Upper lobe of left lung (tissue), 6 donors: ENCODE measurements around the gene EXOC6B. TPM values are rescaled to one million over a fixed set of nuclear protein-coding genes. Genes with fewer than 3 reads are reported as not detected.

ENCODE experiments used
- ATAC-seq, 2 donors: fragments of 200-7000 bp; cut with Tn5 transposase; one replicate each; pipeline ENCODE4 v1.9.1; 2022; ENCODE audit warnings: mild to moderate bottlenecking in 2 of 2, moderate library complexity in 2 of 2; ENCODE audit not compliant: low FRiP score in 2 of 2
- DNase-seq, 2 donors: peaks; one replicate each; pipeline ENCODE4 v3.0.0-alpha.2; 2019 to 2020
- H3K27ac ChIP-seq, 4 donors: fragments of 200-600 bp; sonication (generic); one replicate each; pipeline ENCODE4 v1.5.1; 2016 to 2019
- H3K27me3 ChIP-seq, 4 donors: fragments of 200-600 bp; sonication (generic); one replicate each; pipeline ENCODE4 v1.5.1; 2017 to 2019
- H3K36me3 ChIP-seq, 4 donors: fragments of 200-600 bp; sonication (generic); one replicate each; pipeline ENCODE4 v1.5.1; 2016 to 2019
- H3K4me1 ChIP-seq, 4 donors: fragments of 200-600 bp; sonication (generic); one replicate each; pipeline ENCODE4 v1.5.1; 2018 to 2019
- H3K4me3 ChIP-seq, 4 donors: fragments of 200-600 bp; sonication (generic); one replicate each; pipeline ENCODE4 v1.5.1; 2017 to 2019; ENCODE audit warnings: mild to moderate bottlenecking in 2 of 4, moderate library complexity in 1 of 4
- H3K9me3 ChIP-seq, 4 donors: fragments of 200-600 bp; sonication (generic); one replicate each; pipeline ENCODE4 v1.5.1; 2018 to 2019
- EP300 ChIP-seq, 4 donors: sonication (generic); formaldehyde crosslinking; IDR thresholded peaks; one replicate each; pipeline ENCODE4 v1.5.1; 2017; ENCODE audit warnings: antibody characterized with exemption in 4 of 4, control low read depth in 2 of 4
- POLR2A ChIP-seq, 4 donors: fragments of 450-650 bp; IDR thresholded peaks; one replicate each; pipeline ENCODE4 v1.5.1; 2016 to 2017; ENCODE audit warnings: antibody characterized with exemption in 4 of 4, mild to moderate bottlenecking in 2 of 4
- POLR2AphosphoS5 ChIP-seq, 2 donors: sonication (generic); formaldehyde crosslinking; IDR thresholded peaks; one replicate each; pipeline ENCODE4 v1.5.1; 2017; ENCODE audit warnings: antibody characterized with exemption in 2 of 2
- WGBS, 2 donors: methylation state at CpG; one replicate each; pipeline ENCODE4 v1.1.5; 2017 to 2018; 5-methylcytosine and 5-hydroxymethylcytosine counted together
- total RNA-seq, 6 donors: library from RNA; depleted of rRNA in 4 of 6; stranded (reverse); fragments of >200 nt in 4 of 6; gene quantifications; one replicate each; pipeline versions ENCODE4 v1.1.0 to v1.2.1, GENCODE V29; 2016 to 2021
- TF ChIP-seq, protein P1 (sequence below), 6 experiments: fragments of 450-650 bp in 4 of 6; fragments of 200-600 bp in 2 of 6; sonication (generic) in 2 of 6; IDR thresholded peaks; one replicate each; pipeline ENCODE4 v1.5.1; 2016 to 2019; ENCODE audit warnings: antibody characterized with exemption in 6 of 6
- donor health status: DM: no; HTN: no; CAD: no; lungs with moderate emphysema.
- donor health status: DM: no; HTN: yes; CAD: no; lungs with severe emphysema.

EXOC6B gene
- total RNA-seq, 6 donors from 2014 or later = 11.0 to 56.6 (median 24.0) TPM

DNA sequence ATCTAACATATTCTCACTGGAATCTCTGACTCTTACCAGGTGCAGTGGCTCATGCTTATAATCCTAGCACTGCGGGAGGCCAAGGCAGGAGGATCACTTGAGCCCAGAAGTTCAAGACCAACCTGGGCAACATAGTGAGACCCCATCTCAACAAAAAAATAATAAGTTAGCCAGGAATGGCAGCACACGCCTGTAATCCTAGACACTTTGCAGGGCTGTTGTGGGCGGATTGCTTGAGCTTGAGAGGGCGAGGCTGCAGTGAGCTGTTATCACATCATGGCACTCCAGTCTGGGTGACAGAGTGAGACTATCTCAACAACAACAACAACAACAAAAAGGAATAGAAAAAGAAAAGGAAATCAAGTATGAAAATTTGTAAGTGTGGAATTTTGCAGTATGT is 371.6 kb downstream of the EXOC6B start:
- no peaks in the 10 kb centered on the region for H3K4me1 ChIP-seq
- 98 to 100% methylated on average over 4 of the region's 4 CpGs for WGBS, 2 donors
- H3K4me3 ChIP-seq = no peak overlapping the region
- no peak overlapping the region for H3K27ac ChIP-seq
- H3K36me3 ChIP-seq = no peaks in the 10 kb centered on the region
- ATAC-seq (no peak), DNase-seq (no peak)
- no peaks in the 10 kb centered on the region for H3K9me3 ChIP-seq
- H3K27me3 ChIP-seq = no peaks in the 10 kb centered on the region
- TF ChIP-seq POLR2A (IDR thresholded peaks at IDR 0.05) = no peak
- TF ChIP-seq POLR2AphosphoS5 (IDR thresholded peaks at IDR 0.05) = no peak
- TF ChIP-seq, protein P1, sequence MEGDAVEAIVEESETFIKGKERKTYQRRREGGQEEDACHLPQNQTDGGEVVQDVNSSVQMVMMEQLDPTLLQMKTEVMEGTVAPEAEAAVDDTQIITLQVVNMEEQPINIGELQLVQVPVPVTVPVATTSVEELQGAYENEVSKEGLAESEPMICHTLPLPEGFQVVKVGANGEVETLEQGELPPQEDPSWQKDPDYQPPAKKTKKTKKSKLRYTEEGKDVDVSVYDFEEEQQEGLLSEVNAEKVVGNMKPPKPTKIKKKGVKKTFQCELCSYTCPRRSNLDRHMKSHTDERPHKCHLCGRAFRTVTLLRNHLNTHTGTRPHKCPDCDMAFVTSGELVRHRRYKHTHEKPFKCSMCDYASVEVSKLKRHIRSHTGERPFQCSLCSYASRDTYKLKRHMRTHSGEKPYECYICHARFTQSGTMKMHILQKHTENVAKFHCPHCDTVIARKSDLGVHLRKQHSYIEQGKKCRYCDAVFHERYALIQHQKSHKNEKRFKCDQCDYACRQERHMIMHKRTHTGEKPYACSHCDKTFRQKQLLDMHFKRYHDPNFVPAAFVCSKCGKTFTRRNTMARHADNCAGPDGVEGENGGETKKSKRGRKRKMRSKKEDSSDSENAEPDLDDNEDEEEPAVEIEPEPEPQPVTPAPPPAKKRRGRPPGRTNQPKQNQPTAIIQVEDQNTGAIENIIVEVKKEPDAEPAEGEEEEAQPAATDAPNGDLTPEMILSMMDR (IDR thresholded peaks at IDR 0.05) = no peak
- TF ChIP-seq EP300 (IDR thresholded peaks at IDR 0.05) = no peak

DNA sequence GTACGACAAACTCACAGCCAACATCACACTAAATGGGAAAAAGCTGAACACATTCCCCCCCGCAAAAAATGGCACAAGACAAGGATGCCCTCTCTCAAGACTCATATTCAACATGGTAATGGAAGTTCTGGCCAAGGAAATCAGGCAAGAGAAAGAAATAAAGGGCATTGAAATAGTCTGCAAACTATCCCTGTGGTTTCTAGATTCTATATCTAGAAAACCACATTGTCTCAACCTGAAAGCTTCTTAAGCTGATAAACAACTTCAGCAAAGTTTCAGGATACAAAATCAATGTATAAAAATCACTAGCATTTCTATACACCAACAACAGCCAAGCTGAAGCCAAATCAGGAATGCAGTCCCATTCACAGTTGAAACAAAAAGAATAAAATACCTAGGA is 383.6 kb downstream of the EXOC6B start:
- 96% methylated on average over 2 of the region's 2 CpGs for WGBS, 2 donors
- TF ChIP-seq EP300 (IDR thresholded peaks at IDR 0.05) = no peak
- no peak for TF ChIP-seq POLR2A (IDR thresholded peaks at IDR 0.05)
- no peak for TF ChIP-seq POLR2AphosphoS5 (IDR thresholded peaks at IDR 0.05)
- TF ChIP-seq, protein P1 (IDR thresholded peaks at IDR 0.05) = no peak

DNA sequence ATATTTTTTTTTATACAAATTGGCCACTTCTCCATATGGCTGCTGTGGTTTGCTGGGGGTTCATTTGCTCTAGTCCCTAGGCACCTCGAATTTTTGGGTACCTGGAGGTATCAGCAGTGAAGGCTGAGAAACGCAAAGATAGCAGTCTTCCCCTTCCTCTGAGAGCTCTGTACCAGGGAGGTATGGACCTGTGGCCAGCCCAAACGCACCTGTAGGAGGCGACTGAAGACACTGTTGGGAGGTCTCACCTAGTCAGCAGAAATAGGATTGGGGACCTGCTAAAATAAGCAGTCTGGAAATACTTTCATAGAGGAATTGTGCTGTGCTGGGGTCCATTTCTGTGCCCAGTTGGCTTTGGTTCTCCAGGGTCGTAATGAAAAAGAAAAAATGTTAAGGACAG is 385.9 kb downstream of the EXOC6B start:
- ATAC-seq (no peak), DNase-seq (no peak)
- H3K27ac ChIP-seq = no peak overlapping the region
- no peaks in the 10 kb centered on the region for H3K27me3 ChIP-seq
- 90% methylated on average over 4 to 5 of the region's 5 CpGs for WGBS, 2 donors
- no peaks in the 10 kb centered on the region for H3K36me3 ChIP-seq
- no peaks in the 10 kb centered on the region for H3K9me3 ChIP-seq
- no peaks in the 10 kb centered on the region for H3K4me1 ChIP-seq
- TF ChIP-seq, protein P1 (IDR thresholded peaks at IDR 0.05) = no peak
- TF ChIP-seq POLR2A (IDR thresholded peaks at IDR 0.05) = no peak
- TF ChIP-seq EP300 (IDR thresholded peaks at IDR 0.05) = no peak
- TF ChIP-seq POLR2AphosphoS5 (IDR thresholded peaks at IDR 0.05) = no peak
- no peak overlapping the region for H3K4me3 ChIP-seq

More for the DNA sequence above, 383.6 kb downstream of the EXOC6B start:
- Histone ChIP-seq H3K36me3 (no peaks in the 10 kb centered on the region), H3K4me3 (no peak overlapping the region), H3K9me3 (no peaks in the 10 kb centered on the region), H3K4me1 (no peaks in the 10 kb centered on the region), H3K27me3 (no peaks in the 10 kb centered on the region), H3K27ac (no peak overlapping the region)
- no peak for ATAC-seq
- no peak for DNase-seq

DNA sequence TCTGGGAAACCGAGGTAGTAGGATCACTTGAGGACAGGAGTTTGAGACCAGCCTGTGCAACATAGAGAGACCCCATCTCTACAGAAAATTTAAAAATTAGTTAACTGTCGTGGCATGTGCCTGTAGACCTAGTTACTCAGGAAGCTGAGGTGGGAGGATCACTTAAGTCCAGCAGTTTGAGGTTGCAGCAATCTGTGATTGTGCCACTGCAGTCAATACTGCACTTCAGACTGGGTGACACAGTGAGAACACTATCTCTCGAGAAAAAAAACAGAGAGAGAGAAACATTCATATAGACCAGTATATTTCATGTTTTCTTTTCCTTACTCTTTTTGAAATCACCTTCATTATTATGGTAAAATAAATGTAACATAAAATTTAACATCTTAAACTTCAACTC is 387.5 kb downstream of the EXOC6B start:
- DNase-seq (no peak), ATAC-seq (no peak)
- TF ChIP-seq EP300 (IDR thresholded peaks at IDR 0.05) (no peak), POLR2AphosphoS5 (IDR thresholded peaks at IDR 0.05) (no peak), POLR2A (IDR thresholded peaks at IDR 0.05) (no peak)
- TF ChIP-seq, protein P1 (IDR thresholded peaks at IDR 0.05) = no peak
- Histone ChIP-seq H3K27me3 (no peaks in the 10 kb centered on the region), H3K9me3 (no peaks in the 10 kb centered on the region), H3K27ac (no peak overlapping the region), H3K4me3 (no peak overlapping the region), H3K4me1 (no peaks in the 10 kb centered on the region), H3K36me3 (no peaks in the 10 kb centered on the region)
- 89 to 90% methylated on average over 3 of the region's 3 CpGs for whole genome bisulfite sequencing, 2 donors

DNA sequence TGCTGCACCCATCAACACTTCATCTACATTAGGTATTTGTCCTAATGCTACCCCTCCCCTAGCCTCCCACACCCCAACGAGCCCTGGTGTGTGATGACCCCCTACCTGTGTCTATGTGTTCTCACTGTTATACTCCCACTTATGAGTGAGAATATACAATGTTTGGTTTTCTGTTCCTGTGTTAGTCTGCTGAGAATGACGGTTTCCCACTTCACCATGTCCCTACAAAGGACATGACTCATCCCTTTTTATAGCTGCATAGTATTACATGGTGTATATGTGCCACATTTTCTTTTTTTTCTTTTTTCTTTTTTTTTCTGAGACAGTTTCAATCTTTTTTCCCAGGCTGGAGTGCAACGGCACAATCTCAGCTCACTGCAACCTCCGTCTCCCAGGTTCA is 394.1 kb downstream of the EXOC6B start:
- no peaks in the 10 kb centered on the region for H3K27me3 ChIP-seq
- 91 to 93% methylated on average over 4 of the region's 4 CpGs for WGBS, 2 donors
- no peak for TF ChIP-seq POLR2A (IDR thresholded peaks at IDR 0.05)
- TF ChIP-seq EP300 (IDR thresholded peaks at IDR 0.05) = no peak
- no peak for TF ChIP-seq POLR2AphosphoS5 (IDR thresholded peaks at IDR 0.05)
- no peaks in the 10 kb centered on the region for H3K9me3 ChIP-seq
- ATAC-seq (no peak), DNase-seq (no peak)
- H3K4me1 ChIP-seq = no peaks in the 10 kb centered on the region
- no peak overlapping the region for H3K27ac ChIP-seq
- H3K4me3 ChIP-seq = no peak overlapping the region
- H3K36me3 ChIP-seq = no peaks in the 10 kb centered on the region
